IPS-15b (cell line): Measurements from ENCODE around the gene RNF135.
"Not testable (repeated sequence)": the region's sequence is repeated elsewhere in the genome, so short reads cannot be mapped to it uniquely, and the experiment has no call there.

Experiments
- H3K27me3 ChIP-seq: one replicate; pipeline ENCODE4 v1.6.1; 2013; ENCODE audit warnings: low read length; ENCODE audit not compliant: control insufficient read depth, insufficient read depth
- H3K36me3 ChIP-seq: one replicate; pipeline ENCODE4 v1.6.1; 2013; ENCODE audit warnings: low read length; ENCODE audit not compliant: control insufficient read depth, insufficient read depth
- H3K4me1 ChIP-seq: one replicate; pipeline ENCODE4 v1.6.1; 2013; ENCODE audit warnings: mild to moderate bottlenecking, low read length; ENCODE audit not compliant: control insufficient read depth, insufficient read depth
- H3K4me3 ChIP-seq: one replicate; pipeline ENCODE4 v1.5.1; 2013; ENCODE audit warnings: low read depth, low read length
- H3K9ac ChIP-seq: one replicate; pipeline ENCODE4 v1.6.1; 2013; ENCODE audit warnings: low read depth, mild to moderate bottlenecking, low read length
- H3K9me3 ChIP-seq: one replicate; pipeline ENCODE4 v1.6.1; 2013; ENCODE audit warnings: mild to moderate bottlenecking, low read length; ENCODE audit not compliant: control insufficient read depth, insufficient read depth

The RNF135 gene, protein sequence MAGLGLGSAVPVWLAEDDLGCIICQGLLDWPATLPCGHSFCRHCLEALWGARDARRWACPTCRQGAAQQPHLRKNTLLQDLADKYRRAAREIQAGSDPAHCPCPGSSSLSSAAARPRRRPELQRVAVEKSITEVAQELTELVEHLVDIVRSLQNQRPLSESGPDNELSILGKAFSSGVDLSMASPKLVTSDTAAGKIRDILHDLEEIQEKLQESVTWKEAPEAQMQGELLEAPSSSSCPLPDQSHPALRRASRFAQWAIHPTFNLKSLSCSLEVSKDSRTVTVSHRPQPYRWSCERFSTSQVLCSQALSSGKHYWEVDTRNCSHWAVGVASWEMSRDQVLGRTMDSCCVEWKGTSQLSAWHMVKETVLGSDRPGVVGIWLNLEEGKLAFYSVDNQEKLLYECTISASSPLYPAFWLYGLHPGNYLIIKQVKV

DNA sequence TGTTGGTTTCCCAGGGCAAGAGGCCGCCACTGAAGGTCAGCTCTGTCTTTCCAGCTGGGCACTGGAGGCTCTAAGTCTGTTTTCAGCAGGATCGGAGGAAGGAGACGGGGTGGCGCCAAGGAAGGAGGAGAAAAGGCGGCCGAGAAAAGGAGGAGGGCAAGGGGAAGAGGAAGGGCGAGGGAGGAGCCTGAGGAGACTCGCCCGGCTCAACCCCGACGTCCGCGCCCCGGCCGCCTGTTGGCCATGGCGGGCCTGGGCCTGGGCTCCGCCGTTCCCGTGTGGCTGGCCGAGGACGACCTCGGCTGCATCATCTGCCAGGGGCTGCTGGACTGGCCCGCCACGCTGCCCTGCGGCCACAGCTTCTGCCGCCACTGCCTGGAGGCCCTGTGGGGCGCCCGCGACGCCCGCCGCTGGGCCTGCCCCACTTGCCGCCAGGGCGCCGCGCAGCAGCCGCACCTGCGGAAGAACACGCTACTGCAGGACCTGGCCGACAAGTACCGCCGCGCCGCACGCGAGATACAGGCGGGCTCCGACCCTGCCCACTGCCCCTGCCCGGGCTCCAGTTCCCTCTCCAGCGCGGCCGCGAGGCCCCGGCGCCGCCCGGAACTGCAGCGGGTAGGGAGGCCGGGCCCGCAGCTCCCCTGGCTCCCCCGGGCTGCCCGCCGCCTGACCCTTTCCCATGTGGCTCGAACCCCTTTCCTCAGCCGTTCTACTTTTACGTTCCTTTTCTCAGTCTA is at the start of gene RNF135:
Gene RNF135, plus strand, starts transcription at position 209 of the 737 bp plus-strand sequence. Its CDS starts 35 bp downstream, at position 244.
- peak within 1 kb of the TSS; percentile 74 for H3K9ac ChIP-seq

DNA sequence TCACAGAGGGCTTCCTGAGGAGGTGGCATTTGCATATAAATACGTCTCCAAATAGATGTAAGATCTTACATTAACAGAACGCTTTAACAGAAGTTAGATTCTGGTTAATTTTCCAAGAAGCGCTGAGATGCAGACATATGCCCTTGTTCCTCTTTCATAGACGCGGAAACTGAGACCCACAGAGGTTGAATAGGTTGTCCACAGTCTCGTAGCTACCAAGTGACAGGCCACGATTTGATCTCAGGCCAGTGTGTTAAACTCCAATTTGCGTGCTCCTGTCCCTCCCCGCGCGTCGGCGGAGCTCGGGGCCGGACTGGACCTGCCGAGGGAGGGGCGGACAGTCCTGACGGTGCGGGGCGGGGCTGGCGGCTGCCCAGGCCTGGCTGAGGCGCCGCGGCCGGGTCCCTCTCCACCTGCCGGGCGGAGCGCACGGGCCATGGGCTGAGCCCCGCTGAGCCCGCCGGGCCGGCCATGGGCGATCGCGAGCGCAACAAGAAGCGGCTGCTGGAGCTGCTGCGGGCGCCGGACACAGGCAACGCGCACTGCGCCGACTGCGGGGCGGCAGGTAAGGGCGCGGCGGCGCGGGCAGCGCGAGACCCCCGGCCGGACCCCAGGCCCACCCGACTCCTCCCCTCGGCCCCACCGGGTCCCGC is 49.2 kb upstream of the RNF135 start, which contains the start of gene ADAP2:
Gene ADAP2, plus strand, starts transcription at position 402 of the 653 bp plus-strand sequence. Its CDS starts 70 bp downstream, at position 472.
- Histone ChIP-seq H3K9ac (no peak within 1 kb of the TSS), H3K36me3 (no peaks in the 10 kb centered on the region), H3K4me3 (peak within 1 kb of the TSS; percentile 59), H3K4me1 (peaks cover 6% of the 10 kb centered on the region), H3K9me3 (no peaks in the 10 kb centered on the region), H3K27me3 (peaks cover 38% of the 10 kb centered on the region)

More for the DNA sequence above, at the start of gene RNF135:
- Histone ChIP-seq H3K4me1 (peaks cover 2% of the 10 kb centered on the region), H3K27me3 (no peaks in the 10 kb centered on the region), H3K4me3 (peak within 1 kb of the TSS; percentile 88), H3K9me3 (no peaks in the 10 kb centered on the region), H3K36me3 (no peaks in the 10 kb centered on the region)

DNA sequence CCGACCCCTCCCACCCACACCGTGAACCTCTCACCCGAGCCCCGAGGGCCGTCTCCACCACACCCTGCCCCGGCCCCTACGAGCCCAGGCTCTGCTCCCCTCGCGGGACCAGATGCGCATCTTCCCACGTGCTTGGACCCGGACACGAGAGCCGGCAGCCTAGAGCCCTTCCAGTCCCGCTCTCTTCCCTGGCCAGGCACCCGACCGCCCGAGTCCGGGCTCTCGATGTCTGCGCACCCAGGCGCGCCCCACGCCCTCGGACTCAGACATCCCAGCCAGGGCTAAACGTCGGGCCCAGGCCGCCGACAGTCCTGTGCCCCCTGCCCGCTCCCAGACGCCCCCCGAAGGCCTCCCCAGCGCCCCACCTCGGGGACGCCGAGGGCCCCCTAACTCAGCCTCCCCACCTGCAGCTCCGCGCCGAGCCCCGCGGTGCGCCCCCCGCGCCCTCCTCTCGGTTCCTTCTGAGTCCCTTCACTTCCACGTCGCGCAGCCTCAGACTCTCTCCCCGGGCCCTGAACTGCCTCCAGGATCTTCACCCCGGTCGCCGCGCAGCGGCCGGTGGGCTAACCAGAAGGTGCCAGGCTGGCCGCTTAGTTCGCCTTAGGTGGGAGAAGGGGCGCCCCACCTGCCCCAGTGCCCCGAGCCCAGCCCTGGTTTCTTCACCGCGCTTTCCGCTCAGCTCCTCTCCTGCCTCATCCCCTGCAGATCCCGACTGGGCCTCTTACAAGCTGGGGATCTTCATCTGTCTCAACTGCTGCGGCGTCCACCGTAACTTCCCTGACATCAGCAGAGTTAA is 48.4 kb upstream of the RNF135 start:
- H3K4me1 ChIP-seq = peaks cover 6% of the 10 kb centered on the region
- H3K4me3 ChIP-seq = peak overlapping the region; percentile 59
- H3K9me3 ChIP-seq = no peaks in the 10 kb centered on the region
- no peaks in the 10 kb centered on the region for H3K36me3 ChIP-seq
- H3K27me3 ChIP-seq = peaks cover 38% of the 10 kb centered on the region
- H3K9ac ChIP-seq = no peak overlapping the region

DNA sequence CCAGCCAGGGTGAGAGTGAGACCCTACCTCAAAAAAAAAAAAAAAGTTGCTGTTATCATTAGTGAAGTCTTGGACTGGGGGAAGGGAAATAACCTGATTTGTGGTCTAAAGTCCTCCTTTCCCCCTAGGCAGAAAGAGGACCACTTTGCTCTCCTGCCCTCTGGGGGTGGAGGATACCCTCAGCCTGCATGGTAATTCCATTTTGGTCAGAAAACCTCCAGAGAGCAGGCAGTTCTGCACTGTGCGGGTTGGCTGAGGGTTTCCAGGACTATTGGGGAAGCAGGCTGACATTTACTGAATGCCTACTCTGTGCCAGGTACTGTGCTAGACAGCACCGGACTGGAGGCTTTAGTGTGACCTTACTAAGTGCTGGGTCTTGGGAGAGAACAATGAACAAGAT is 46.5 kb upstream of the RNF135 start:
- Histone ChIP-seq H3K9me3 (no peaks in the 10 kb centered on the region), H3K36me3 (no peaks in the 10 kb centered on the region), H3K4me1 (peaks cover 6% of the 10 kb centered on the region), H3K9ac (no peak overlapping the region), H3K4me3 (no peak overlapping the region), H3K27me3 (peaks cover 38% of the 10 kb centered on the region)

DNA sequence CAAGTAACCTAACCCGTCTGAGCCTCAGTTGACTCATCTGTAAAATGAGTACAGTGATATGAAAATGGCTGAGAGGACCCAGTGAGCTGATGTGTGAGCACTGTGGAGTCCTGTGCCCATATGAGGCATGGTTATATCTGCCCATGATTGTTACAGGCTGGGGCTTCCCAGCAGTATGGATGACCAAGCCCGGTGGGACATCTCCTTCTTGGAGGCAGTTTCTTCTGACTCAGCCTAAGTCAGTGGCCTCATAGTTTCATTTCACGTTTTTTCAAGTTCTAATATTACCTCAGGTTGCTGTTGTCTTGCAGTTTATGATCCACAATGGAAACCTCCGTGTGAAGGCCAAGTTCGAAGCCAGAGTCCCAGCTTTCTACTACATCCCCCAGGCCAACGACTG is 44.3 kb upstream of the RNF135 start:
- Histone ChIP-seq H3K9ac (no peak overlapping the region), H3K27me3 (peaks cover 23% of the 10 kb centered on the region), H3K4me1 (peaks cover 1% of the 10 kb centered on the region), H3K4me3 (no peak overlapping the region), H3K36me3 (no peaks in the 10 kb centered on the region), H3K9me3 (no peaks in the 10 kb centered on the region)

DNA sequence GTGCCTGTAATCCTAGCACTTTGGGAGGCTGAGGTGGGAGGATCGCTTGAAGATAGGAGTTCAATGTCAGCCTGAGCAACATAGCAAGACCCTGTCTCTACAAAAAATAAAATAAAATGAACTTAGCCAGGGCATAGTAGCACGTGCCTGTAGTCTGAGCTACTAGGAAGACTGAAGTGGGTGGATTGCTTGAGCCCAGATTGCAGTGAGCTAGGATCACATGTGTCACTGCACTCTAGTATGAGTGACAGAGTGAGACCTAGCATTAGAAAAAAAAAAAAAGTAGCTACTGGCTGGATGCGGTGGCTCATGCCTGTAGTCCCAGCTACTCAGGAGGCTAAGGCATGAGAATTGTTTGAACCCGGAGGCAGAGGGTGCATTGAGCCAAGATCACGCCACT is 43.1 kb upstream of the RNF135 start:
- Histone ChIP-seq H3K36me3 (no peaks in the 10 kb centered on the region), H3K27me3 (peaks cover 14% of the 10 kb centered on the region), H3K4me1 (no peaks in the 10 kb centered on the region), H3K4me3 (no peak overlapping the region), H3K9me3 (no peaks in the 10 kb centered on the region), H3K9ac (no peak overlapping the region)

DNA sequence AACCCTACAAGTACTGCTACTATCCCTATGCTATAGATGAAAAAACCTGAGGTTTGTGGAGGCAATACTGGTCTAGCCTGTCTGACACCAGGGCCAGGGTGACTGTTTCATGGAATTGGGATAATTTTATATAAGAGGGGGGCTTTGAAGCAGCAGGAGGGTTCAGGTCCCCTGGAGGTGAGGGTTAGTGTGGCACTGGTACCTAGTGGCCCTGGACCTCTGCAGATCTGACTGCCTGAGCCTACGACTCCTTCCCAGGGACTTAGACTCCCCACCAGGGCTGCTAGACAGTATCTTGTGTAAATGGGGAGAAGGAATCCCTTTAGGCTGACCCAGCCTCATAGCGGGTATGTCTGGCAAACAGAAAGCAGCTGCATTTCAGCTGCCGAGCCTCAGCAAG is 42.3 kb upstream of the RNF135 start:
- H3K9ac ChIP-seq = no peak overlapping the region
- peaks cover 6% of the 10 kb centered on the region for H3K27me3 ChIP-seq
- no peaks in the 10 kb centered on the region for H3K9me3 ChIP-seq

DNA sequence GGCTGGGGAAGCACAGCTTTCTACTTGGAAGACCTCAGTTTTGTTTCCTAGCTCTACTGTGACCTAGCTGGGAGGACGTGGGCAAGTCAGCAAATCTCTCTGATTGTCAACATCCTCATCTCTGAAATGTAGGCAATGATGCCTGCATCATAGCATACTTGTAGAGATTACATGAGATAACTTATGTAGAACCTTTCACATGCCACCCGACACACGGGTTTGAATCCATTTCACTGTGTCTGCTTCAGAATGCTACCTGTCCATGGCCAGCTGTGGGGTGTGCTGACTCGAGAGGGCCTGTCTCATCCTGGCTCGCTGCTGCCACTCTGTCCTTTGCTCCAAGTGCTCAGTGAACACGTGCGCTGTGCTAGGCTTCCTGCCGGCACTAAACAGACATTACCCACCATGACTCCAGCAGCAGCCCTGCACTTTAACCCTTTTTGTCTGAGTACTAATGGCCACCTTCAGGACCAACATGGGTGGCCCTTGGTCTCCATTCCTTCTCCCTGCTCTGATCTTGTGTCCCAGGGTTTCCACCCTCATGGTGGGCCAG is 41.7 kb upstream of the RNF135 start:
- Histone ChIP-seq H3K9me3 (no peaks in the 10 kb centered on the region), H3K4me3 (no peak overlapping the region), H3K27me3 (peaks cover 2% of the 10 kb centered on the region), H3K4me1 (no peaks in the 10 kb centered on the region), H3K9ac (no peak overlapping the region), H3K36me3 (no peaks in the 10 kb centered on the region)

More for the DNA sequence above, 42.3 kb upstream of the RNF135 start:
- no peak overlapping the region for H3K4me3 ChIP-seq
- H3K36me3 ChIP-seq = no peaks in the 10 kb centered on the region
- no peaks in the 10 kb centered on the region for H3K4me1 ChIP-seq

DNA sequence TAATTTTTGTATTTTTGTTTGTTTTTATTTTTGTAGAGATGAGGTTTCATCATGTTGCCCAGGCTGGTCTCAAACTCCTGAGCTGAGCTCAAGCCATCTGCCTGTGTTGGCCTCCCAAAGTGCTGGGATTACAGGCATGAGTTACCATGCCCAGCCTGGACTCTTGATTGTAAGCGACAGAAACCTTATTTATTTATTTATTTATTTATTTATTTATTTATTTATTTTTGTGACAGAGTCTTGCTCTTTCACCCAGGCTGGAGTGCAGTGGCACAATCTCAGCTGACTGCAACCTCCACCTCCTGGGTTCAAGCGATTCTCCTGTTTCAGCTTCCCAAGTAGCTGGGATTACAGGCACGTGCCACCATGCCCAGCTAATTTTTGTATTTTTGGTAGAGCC is 41.0 kb upstream of the RNF135 start:
- H3K9me3 ChIP-seq, H3K9ac ChIP-seq, H3K4me3 ChIP-seq, H3K4me1 ChIP-seq, H3K27me3 ChIP-seq, H3K36me3 ChIP-seq: not testable (repeated sequence)

DNA sequence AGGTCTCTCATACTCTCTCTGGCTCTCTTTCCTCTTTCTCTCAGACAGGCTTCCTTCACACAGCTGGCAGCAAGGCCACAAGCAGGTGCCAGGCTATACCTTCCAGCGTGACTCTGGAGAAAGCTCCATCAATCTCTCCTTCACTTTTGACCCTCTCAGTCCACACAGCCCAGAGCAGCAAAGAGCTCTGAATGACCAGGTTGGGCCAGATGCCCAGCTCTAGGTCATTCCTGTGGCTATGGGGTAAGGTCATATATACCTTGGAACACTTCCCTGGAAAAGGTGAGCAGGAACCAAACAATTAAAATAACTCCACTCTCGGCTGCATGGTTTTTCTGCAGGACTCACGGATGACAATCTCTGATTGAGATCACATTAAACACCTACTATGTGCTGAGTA is 40.3 kb upstream of the RNF135 start:
- H3K4me3 ChIP-seq = no peak overlapping the region

DNA sequence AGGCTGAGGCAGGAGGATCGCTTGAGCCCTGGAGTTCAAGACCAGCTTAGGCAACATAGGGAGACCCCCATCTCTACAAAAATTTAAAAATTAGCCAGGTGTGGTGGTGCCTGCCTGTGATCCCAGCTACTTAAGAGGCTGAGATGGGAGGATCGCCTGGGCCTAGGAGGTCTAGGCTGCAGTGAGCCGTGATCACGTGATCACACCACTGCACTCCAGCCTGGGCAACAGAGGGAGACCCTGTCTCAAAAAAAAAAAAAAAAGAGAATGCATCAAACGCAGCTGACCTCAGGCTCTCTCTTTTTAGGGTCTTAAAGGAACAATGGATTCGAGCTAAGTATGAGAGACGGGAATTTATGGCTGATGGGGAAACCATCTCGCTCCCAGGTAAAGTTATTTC is 39.3 kb upstream of the RNF135 start:
- H3K9ac ChIP-seq, H3K9me3 ChIP-seq, H3K27me3 ChIP-seq, H3K36me3 ChIP-seq, H3K4me1 ChIP-seq, H3K4me3 ChIP-seq: not testable (repeated sequence)

More for the DNA sequence above, 40.3 kb upstream of the RNF135 start:
- H3K4me1 ChIP-seq = no peaks in the 10 kb centered on the region
- H3K36me3 ChIP-seq = no peaks in the 10 kb centered on the region
- peaks cover 2% of the 10 kb centered on the region for H3K27me3 ChIP-seq
- H3K9ac ChIP-seq = no peak overlapping the region
- no peaks in the 10 kb centered on the region for H3K9me3 ChIP-seq
